Subcutaneous abdominal adipose tissue (tissue), 5 donors: ENCODE measurements around the gene KRTAP19-4.

Experiments
- H3K27ac ChIP-seq: one replicate; pipeline ENCODE4 v1.7.0; 2013; ENCODE audit warnings: low read depth, mild to moderate bottlenecking, inconsistent platforms, low read length, moderate library complexity
- H3K27me3 ChIP-seq, 5 donors: one replicate each; pipeline ENCODE4 v1.7.0; 2013; ENCODE audit warnings: low read length in 5 of 5, inconsistent platforms in 1 of 5; ENCODE audit not compliant: control insufficient read depth in 5 of 5, insufficient read depth in 4 of 5
- H3K36me3 ChIP-seq, 5 donors: one replicate each; pipeline ENCODE4 v1.7.0; 2013; ENCODE audit warnings: low read length in 5 of 5; ENCODE audit not compliant: control insufficient read depth in 5 of 5, insufficient read depth in 5 of 5
- H3K4me1 ChIP-seq, 5 donors: one replicate each; pipeline ENCODE4 v1.7.0; 2013; ENCODE audit warnings: low read length in 5 of 5, mild to moderate bottlenecking in 3 of 5, moderate library complexity in 1 of 5; ENCODE audit not compliant: control insufficient read depth in 5 of 5, insufficient read depth in 5 of 5
- H3K4me3 ChIP-seq, 5 donors: one replicate each; pipeline ENCODE4 v1.7.0; 2013; ENCODE audit warnings: low read length in 5 of 5, low read depth in 1 of 5
- H3K9ac ChIP-seq, 5 donors: one replicate each; pipeline ENCODE4 v1.7.0; 2013; ENCODE audit warnings: low read length in 5 of 5, mild to moderate bottlenecking in 4 of 5, moderate library complexity in 3 of 5
- H3K9me3 ChIP-seq, 5 donors: one replicate each; pipeline ENCODE4 v1.7.0; 2013; ENCODE audit warnings: low read length in 5 of 5; ENCODE audit not compliant: control insufficient read depth in 5 of 5
- donor health status: healthy.
- donor health status: healthy.
- donor health status: healthy.
- donor health status: healthy.
- donor health status: healthy.

Gene KRTAP19-4

DNA sequence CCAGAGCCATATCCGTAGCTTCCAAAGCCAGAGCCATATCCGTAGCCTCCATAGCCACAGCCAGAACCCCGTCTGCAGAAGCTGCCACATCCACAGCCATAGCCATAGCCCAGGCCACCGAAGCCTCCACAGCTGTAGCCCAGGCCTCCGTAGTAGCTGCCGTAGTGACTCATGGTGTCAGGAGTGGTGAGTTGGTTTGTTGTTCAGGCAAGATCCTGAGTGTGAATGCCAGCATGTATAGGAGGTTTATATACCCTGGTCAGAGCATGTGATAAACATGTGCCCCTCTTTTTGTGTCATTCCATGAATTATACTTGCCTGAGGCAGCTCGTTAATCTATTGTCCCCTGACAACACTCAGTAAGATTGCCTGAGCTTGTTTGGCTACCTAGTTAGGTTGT is 16.8 kb downstream of the KRTAP19-4 start, which contains the start of gene KRTAP19-1:
KRTAP19-1 (minus strand) TSS at position 223 of the 400 bp plus-strand sequence; CDS start at position 173, 50 bp downstream.
- Histone ChIP-seq H3K4me1 (no peaks in the 10 kb centered on the region), H3K36me3 (no peaks in the 10 kb centered on the region), H3K9ac (no peak within 1 kb of the TSS), H3K4me3 (no peak within 1 kb of the TSS), H3K27ac (no peak within 1 kb of the TSS), H3K27me3 (no peaks in the 10 kb centered on the region), H3K9me3 (no peaks in the 10 kb centered on the region)

DNA sequence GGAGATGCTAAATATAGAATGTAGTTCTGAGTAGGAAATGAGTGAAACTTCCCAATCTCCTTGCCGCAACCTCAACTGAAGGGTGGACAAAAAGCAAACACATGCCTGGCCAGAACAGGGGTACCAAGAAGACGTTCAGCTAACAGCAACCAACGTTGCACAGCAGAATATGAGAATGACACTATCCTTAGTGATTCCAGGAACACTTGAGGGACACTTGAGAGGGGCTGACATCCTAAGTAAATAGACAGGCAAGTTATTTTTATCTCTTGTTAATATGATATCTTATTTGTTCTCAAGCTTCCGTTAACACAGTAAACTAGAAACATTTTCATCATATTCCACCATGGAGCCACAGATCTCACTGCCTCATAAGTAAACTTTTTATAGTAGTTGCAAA is 17.7 kb downstream of the KRTAP19-4 start:
- Histone ChIP-seq H3K4me1 (no peaks in the 10 kb centered on the region), H3K4me3 (no peak overlapping the region), H3K36me3 (no peaks in the 10 kb centered on the region), H3K27ac (no peak overlapping the region), H3K27me3 (no peaks in the 10 kb centered on the region), H3K9me3 (no peaks in the 10 kb centered on the region), H3K9ac (no peak overlapping the region)

DNA sequence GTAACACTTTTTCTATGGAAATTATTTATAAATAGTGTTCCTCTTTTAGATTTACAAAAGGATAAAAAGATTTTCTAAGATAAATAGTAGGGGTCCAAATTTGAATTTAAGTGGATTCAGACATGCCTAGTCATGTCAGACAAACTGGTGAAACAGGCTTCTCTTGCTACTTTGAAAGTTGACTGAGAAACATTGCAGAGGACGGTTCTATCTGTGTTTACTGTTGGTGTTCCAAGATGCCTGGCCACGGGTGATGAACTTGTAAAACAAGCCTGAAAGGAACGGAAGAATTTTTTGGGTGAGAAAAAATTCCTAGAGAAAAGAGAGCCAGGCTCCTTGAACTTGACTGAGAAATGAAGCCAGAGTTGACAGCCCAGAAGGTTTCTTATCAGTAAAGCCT is 19.0 kb downstream of the KRTAP19-4 start:
- Histone ChIP-seq H3K36me3 (no peaks in the 10 kb centered on the region), H3K9ac (no peak overlapping the region), H3K4me1 (no peaks in the 10 kb centered on the region), H3K4me3 (no peak overlapping the region), H3K27me3 (no peaks in the 10 kb centered on the region), H3K9me3 (no peaks in the 10 kb centered on the region), H3K27ac (no peak overlapping the region)

DNA sequence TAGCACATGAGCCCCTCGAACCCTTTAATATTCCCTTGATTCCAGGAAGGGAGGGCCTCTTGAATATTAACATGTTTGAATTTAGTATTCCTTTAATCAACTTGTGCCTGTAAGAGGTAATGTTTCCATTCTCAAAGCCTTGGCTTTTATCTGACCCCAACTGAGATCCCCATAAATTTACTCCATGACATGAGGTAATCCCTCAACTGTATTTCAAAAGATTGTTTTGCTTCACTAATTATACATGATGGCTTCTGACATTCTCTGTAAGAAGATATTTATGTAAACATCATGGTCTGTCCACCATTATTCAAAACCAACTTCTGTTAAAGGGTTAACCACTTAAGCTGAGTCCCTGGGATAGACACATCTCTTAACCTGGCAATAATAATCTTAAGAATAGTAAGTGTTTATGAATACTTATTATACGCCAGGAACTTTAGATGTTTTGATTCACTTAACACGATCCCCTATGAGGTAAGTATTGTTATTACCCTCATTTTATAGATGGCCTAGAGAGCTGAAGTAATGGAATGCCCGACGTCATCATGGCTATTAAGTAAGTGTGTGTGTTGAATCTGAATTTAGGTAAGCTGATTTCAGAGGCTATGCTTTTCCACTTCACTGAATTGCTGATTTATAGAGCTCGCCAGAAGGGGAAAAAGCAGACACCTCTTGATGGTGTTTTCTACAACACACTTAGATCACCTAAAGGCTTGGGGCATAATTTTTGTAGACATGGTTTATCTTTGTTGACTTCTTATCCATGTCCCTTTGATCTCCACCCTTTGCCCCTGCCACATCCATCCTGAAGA is 27.9 kb downstream of the KRTAP19-4 start:
- Histone ChIP-seq H3K27ac (no peak overlapping the region), H3K4me1 (no peaks in the 10 kb centered on the region), H3K9me3 (no peaks in the 10 kb centered on the region), H3K27me3 (no peaks in the 10 kb centered on the region), H3K36me3 (no peaks in the 10 kb centered on the region), H3K9ac (no peak overlapping the region), H3K4me3 (no peak overlapping the region)

DNA sequence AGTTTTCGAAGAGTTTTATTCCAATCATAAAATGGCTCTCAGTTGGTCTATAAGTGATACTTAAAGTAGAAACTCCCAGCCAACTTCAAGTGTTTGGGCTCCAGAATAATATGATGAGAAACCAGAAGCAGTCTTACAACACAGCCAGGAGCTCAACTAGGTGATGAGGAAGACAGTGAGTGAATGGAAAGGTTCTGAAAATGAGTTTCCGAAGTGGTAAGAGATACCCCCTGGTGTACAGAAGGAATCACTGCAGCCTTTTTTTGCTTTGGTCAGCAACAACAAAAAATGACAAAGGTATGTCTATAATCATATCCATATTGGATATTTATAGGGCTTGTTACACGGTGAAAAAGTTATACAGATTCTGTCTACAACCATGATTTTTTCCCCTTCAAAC is 33.3 kb downstream of the KRTAP19-4 start:
- no peaks in the 10 kb centered on the region for H3K36me3 ChIP-seq
- no peaks in the 10 kb centered on the region for H3K27me3 ChIP-seq
- H3K4me1 ChIP-seq: no peaks in the 10 kb centered on the region
- H3K4me3 ChIP-seq: no peak overlapping the region
- H3K9ac ChIP-seq: no peak overlapping the region
- no peaks in the 10 kb centered on the region for H3K9me3 ChIP-seq
- H3K27ac ChIP-seq: no peak overlapping the region

DNA sequence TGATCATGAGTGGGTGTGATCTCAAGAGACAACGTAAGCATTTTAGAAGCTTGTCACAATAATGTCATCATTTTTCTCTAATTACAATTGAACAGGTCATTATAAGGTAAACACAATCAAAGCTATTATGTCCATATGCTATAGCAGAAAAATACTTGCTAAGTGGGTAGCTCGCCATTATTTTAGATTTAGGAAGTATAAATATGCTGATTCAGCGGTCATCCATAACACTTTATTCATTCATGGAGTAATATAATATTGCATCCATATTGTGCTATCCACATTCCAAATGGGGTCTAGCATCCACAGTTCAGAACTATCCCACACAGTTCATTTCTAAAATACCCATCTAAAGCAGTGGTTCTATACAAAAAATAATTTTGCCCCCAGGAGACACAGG is 48.5 kb downstream of the KRTAP19-4 start:
- Histone ChIP-seq H3K27me3 (no peaks in the 10 kb centered on the region), H3K4me1 (no peaks in the 10 kb centered on the region), H3K27ac (no peak overlapping the region), H3K4me3 (no peak overlapping the region), H3K9me3 (no peaks in the 10 kb centered on the region), H3K36me3 (no peaks in the 10 kb centered on the region), H3K9ac (no peak overlapping the region)

DNA sequence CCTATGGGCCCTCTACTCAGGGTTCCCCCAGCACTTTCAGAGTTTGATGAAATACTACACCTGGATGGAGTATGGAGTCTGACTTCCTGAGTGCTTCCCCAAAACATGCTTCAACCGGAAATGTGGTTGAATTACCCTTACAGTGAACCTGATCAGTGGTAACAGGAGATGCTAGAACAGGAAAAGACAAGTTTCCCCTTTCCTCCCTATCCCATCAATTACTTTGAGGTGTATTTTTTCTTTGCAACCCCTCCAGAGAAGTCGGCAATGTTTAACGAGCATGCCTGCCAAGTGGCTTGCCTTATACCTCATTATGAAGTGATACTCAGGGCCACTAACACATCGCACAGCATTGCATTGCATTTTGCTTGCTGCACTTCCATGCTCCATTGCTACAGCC is 49.9 kb downstream of the KRTAP19-4 start:
- no peaks in the 10 kb centered on the region for H3K9me3 ChIP-seq
- H3K4me3 ChIP-seq: no peak overlapping the region
- no peaks in the 10 kb centered on the region for H3K36me3 ChIP-seq
- H3K27ac ChIP-seq: no peak overlapping the region
- H3K27me3 ChIP-seq: no peaks in the 10 kb centered on the region
- H3K9ac ChIP-seq: no peak overlapping the region
- no peaks in the 10 kb centered on the region for H3K4me1 ChIP-seq
